GM19043 (cell line): ENCODE measurements around the gene ZNF827.
A peak's percentile ranks its signal among the peaks of the same experiment; 100 is the strongest.

Source experiments
- ATAC-seq: cut with Tn5 transposase; IDR thresholded peaks from one replicate; pipeline ENCODE4 v1.9.1; 2021; ENCODE audit warnings: low read depth; ENCODE audit not compliant: unreplicated experiment

Gene ZNF827

GRCh38 chr4:145868637-145869409 is 69.8 kb downstream of the ZNF827 start:
- ATAC-seq, result peak; percentile 39

GRCh38 chr4:145867406-145867805 is 71.2 kb downstream of the ZNF827 start:
- ATAC-seq, result no peak

GRCh38 chr4:145866991-145867390 is 71.6 kb downstream of the ZNF827 start:
- ATAC-seq, result no peak

- ATAC-seq, result peak; percentile 45
Measured at GRCh38 chr4:145865274-145865941, 73.2 kb downstream of the ZNF827 start.

GRCh38 chr4:145863191-145863590 is 75.4 kb downstream of the ZNF827 start:
- ATAC-seq, result no peak

GRCh38 chr4:145861336-145862318 is 77.0 kb downstream of the ZNF827 start:
- no peak for ATAC-seq

- ATAC-seq, result no peak
Measured at GRCh38 chr4:145860897-145861296, 77.7 kb downstream of the ZNF827 start.

GRCh38 chr4:145860446-145860845 is 78.2 kb downstream of the ZNF827 start:
- no peak for ATAC-seq

GRCh38 chr4:145859926-145860325 is 78.7 kb downstream of the ZNF827 start:
- ATAC-seq, result no peak

- no peak for ATAC-seq
Measured at GRCh38 chr4:145859426-145859825, 79.2 kb downstream of the ZNF827 start.

- no peak for ATAC-seq
Measured at GRCh38 chr4:145852256-145852839, 86.3 kb downstream of the ZNF827 start.

- ATAC-seq, result no peak
Measured at GRCh38 chr4:145851511-145852201, 87.0 kb downstream of the ZNF827 start.

- no peak for ATAC-seq
Measured at GRCh38 chr4:145847764-145848163, 90.9 kb downstream of the ZNF827 start.

GRCh38 chr4:145845118-145845517 is 93.5 kb downstream of the ZNF827 start:
- ATAC-seq, result no peak

GRCh38 chr4:145843639-145844038 is 95.0 kb downstream of the ZNF827 start:
- no peak for ATAC-seq

- ATAC-seq, result no peak
Measured at GRCh38 chr4:145843148-145843547, 95.5 kb downstream of the ZNF827 start.

- ATAC-seq, result no peak
Measured at GRCh38 chr4:145842224-145842887, 96.3 kb downstream of the ZNF827 start.

GRCh38 chr4:145840801-145841200 is 97.8 kb downstream of the ZNF827 start:
- ATAC-seq, result no peak

- ATAC-seq, result peak; percentile 84
Measured at GRCh38 chr4:145840162-145840768, 98.4 kb downstream of the ZNF827 start.
